ENCODE results near the gene ERFE. TPM values are rescaled to one million over a fixed set of nuclear protein-coding genes. Genes with fewer than 3 reads are reported as not detected.

Gene ERFE
- total and polyA plus RNA-seq, 10 of the 15 experiments (the other 5 are each of a cell fraction or from before 2014, with no cell fraction given) = not detected

GRCh38 chr2:238216651-238217184 is 57.9 kb downstream of the ERFE start:
- no peak for ATAC-seq
- Histone ChIP-seq H3K9ac (ENCODE audit: control insufficient read depth, insufficient read depth, low read length) (no peak overlapping the region), H4K20me1 (ENCODE audit: control insufficient read depth, insufficient read depth) (no peaks in the 10 kb centered on the region), H2AFZ (ENCODE audit: control insufficient read depth, low read depth, low read length) (no peak overlapping the region), H3K27ac (ENCODE audit: control insufficient read depth, insufficient read depth) (no peak overlapping the region), H3K27me3 (replicated peaks in 1 of 2; ENCODE audit: control insufficient read depth in 2 of 2, insufficient read depth in 2 of 2, low read length in 1 of 2) (0 out of 4 replicates have a peak, but pooled peaks cover 0 to 1% of the 10 kb centered on the region in 2 experiments), H3K4me1 (ENCODE audit: control insufficient read depth, insufficient read depth, low read length) (no peaks in the 10 kb centered on the region), H3K36me3 (ENCODE audit: control insufficient read depth in 2 of 2, insufficient read depth in 2 of 2, low read length in 1 of 2) (no peaks in the 10 kb centered on the region), H3K9me3 (replicated peaks; ENCODE audit: control insufficient read depth, insufficient read depth, low read length) (no peaks in the 10 kb centered on the region), H3K4me2 (ENCODE audit: control insufficient read depth, insufficient read depth) (no peak overlapping the region), H3K79me2 (ENCODE audit: control insufficient read depth, insufficient read depth, low read length) (no peaks in the 10 kb centered on the region), H3K4me3 (no peak overlapping the region)
- TF ChIP-seq YY1 (IDR thresholded peaks at IDR 0.05; ENCODE audit: low read depth, low read length) (no peak), MTA3 (IDR thresholded peaks at IDR 0.05; ENCODE audit: borderline replicate concordance, low read length) (no peak), IKZF2 (IDR thresholded peaks at IDR 0.05) (no peak), BRCA1 (IDR thresholded peaks at IDR 0.05; ENCODE audit: low read depth, low read length) (no peak), MYB (IDR thresholded peaks at IDR 0.05; ENCODE audit: borderline replicate concordance, low read depth, low read length) (no peak)
- TF ChIP-seq, protein P1, sequence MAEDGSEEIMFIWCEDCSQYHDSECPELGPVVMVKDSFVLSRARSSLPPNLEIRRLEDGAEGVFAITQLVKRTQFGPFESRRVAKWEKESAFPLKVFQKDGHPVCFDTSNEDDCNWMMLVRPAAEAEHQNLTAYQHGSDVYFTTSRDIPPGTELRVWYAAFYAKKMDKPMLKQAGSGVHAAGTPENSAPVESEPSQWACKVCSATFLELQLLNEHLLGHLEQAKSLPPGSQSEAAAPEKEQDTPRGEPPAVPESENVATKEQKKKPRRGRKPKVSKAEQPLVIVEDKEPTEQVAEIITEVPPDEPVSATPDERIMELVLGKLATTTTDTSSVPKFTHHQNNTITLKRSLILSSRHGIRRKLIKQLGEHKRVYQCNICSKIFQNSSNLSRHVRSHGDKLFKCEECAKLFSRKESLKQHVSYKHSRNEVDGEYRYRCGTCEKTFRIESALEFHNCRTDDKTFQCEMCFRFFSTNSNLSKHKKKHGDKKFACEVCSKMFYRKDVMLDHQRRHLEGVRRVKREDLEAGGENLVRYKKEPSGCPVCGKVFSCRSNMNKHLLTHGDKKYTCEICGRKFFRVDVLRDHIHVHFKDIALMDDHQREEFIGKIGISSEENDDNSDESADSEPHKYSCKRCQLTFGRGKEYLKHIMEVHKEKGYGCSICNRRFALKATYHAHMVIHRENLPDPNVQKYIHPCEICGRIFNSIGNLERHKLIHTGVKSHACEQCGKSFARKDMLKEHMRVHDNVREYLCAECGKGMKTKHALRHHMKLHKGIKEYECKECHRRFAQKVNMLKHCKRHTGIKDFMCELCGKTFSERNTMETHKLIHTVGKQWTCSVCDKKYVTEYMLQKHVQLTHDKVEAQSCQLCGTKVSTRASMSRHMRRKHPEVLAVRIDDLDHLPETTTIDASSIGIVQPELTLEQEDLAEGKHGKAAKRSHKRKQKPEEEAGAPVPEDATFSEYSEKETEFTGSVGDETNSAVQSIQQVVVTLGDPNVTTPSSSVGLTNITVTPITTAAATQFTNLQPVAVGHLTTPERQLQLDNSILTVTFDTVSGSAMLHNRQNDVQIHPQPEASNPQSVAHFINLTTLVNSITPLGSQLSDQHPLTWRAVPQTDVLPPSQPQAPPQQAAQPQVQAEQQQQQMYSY (CRISPR knock-in tag; IDR thresholded peaks at IDR 0.05) = no peak
- CTCF ChIA-PET = interaction anchor here (1.1 kb wide), 1 partner anchor 46 kb away, joined by 5 read pairs; no protein-coding TSS in a partner anchor
- DNase-seq (ENCODE audit: low read depth, low spot score) = no peak
- POLR2A ChIA-PET = no interaction called here
- intact Hi-C loops (cut with micrococcal nuclease; ENCODE audit: unreplicated experiment) = no loop called here
- SMC1A ChIA-PET (ENCODE audit: uncharacterized antibody, unreplicated experiment) = interaction anchor here (1.3 kb wide), 1 partner anchor 10 kb away, joined by 6 read pairs; no protein-coding TSS in a partner anchor
- BruUV-seq (replicated peaks) = no TSS peak
- RAD21 ChIA-PET (ENCODE audit: unreplicated experiment) = no interaction called here
- WGBS (ENCODE audit: insufficient coverage, insufficient replicate concordance, low lambda C conversion rate, missing lambda C conversion rate) = 63% methylated on average over 2 of the region's 2 CpGs
- in situ Hi-C loops (cut with MboI) = no loop called here
- no peak for FAIRE-seq

Other genes with a start within 250 kb of the ERFE start
Only the 7 nearest of the 8 such genes appear.
- gene SCLY, start 98.0 kb upstream of the ERFE start, total RNA-seq (2014; rRNA removed) = 35.4 and 37.9 TPM in 2 replicates
- gene SCLY, start 98.0 kb upstream of the ERFE start, total RNA-seq (2014; rRNA removed; fragmentation: Illumina TruSeq; extraction: Trizol) = 22.6 and 24.4 TPM in 2 replicates
- gene SCLY, start 98.0 kb upstream of the ERFE start, total RNA-seq (2021) = 31.9 and 34.3 TPM in 2 replicates
- gene SCLY, start 98.0 kb upstream of the ERFE start, polyA plus RNA-seq (2011; rRNA removed) = 31.9 and 42.2 TPM in 2 replicates
- gene SCLY, start 98.0 kb upstream of the ERFE start, polyA plus RNA-seq (2014; fragmentation: Illumina TruSeq; extraction: Trizol) = 22.2 and 22.3 TPM in 2 replicates
- gene SCLY, start 98.0 kb upstream of the ERFE start, polyA plus RNA-seq (2014; fragmentation: Nextera tagmentation; extraction: Ambion mirVana) = 1 to 10 TPM; 3.3 to 3.6 TPM
- gene SCLY, start 98.0 kb upstream of the ERFE start, polyA plus RNA-seq (2014; rRNA removed) = 30.3 and 35.2 TPM in 2 replicates
- gene SCLY, start 98.0 kb upstream of the ERFE start, polyA plus RNA-seq (2016; fragmentation: Nextera tagmentation; extraction: Ambion mirVana) = 10 to 100 TPM; 46.4 to 49.1 TPM
- 0.49 and 0.56 TPM in 2 replicates for gene ESPNL, start 58.6 kb upstream of the ERFE start, total RNA-seq (2014; rRNA removed)
- 0.14 and 0.18 TPM in 2 replicates for gene ESPNL, start 58.6 kb upstream of the ERFE start, total RNA-seq (2014; rRNA removed; fragmentation: Illumina TruSeq; extraction: Trizol)
- gene ESPNL, start 58.6 kb upstream of the ERFE start, total RNA-seq (2021) = 0.32 and 0.41 TPM in 2 replicates
- gene ESPNL, start 58.6 kb upstream of the ERFE start, polyA plus RNA-seq (2011; rRNA removed) = 0.56 and 0.94 TPM in 2 replicates
- 0.12 TPM in 1 of 2 replicates, not detected in the other for gene ESPNL, start 58.6 kb upstream of the ERFE start, polyA plus RNA-seq (2014; fragmentation: Illumina TruSeq; extraction: Trizol)
- gene ESPNL, start 58.6 kb upstream of the ERFE start, polyA plus RNA-seq (2014; fragmentation: Nextera tagmentation; extraction: Ambion mirVana) = not detected
- gene ESPNL, start 58.6 kb upstream of the ERFE start, polyA plus RNA-seq (2014; rRNA removed) = 0.36 and 0.39 TPM in 2 replicates
- gene ESPNL, start 58.6 kb upstream of the ERFE start, polyA plus RNA-seq (2016; fragmentation: Nextera tagmentation; extraction: Ambion mirVana) = under 1 TPM in 1 of 2 experiments, not detected in 1; 0.05 TPM
- gene KLHL30, start 20.3 kb upstream of the ERFE start, total RNA-seq (2014; rRNA removed) = 0.05 TPM in 1 of 2 replicates, not detected in the other
- gene KLHL30, start 20.3 kb upstream of the ERFE start, total RNA-seq (2014; rRNA removed; fragmentation: Illumina TruSeq; extraction: Trizol) = not detected in 2 replicates
- 0.05 TPM in 1 of 2 replicates, not detected in the other for gene KLHL30, start 20.3 kb upstream of the ERFE start, total RNA-seq (2021)
- not detected in 2 replicates for gene KLHL30, start 20.3 kb upstream of the ERFE start, polyA plus RNA-seq (2011; rRNA removed)
- gene KLHL30, start 20.3 kb upstream of the ERFE start, polyA plus RNA-seq (2014; fragmentation: Illumina TruSeq; extraction: Trizol) = not detected in 2 replicates
- gene KLHL30, start 20.3 kb upstream of the ERFE start, polyA plus RNA-seq (2014; fragmentation: Nextera tagmentation; extraction: Ambion mirVana) = not detected
- not detected in 2 replicates for gene KLHL30, start 20.3 kb upstream of the ERFE start, polyA plus RNA-seq (2014; rRNA removed)
- gene KLHL30, start 20.3 kb upstream of the ERFE start, polyA plus RNA-seq (2016; fragmentation: Nextera tagmentation; extraction: Ambion mirVana) = under 1 TPM in 1 of 2 experiments, not detected in 1; 0.03 TPM
- 30.2 and 30.8 TPM in 2 replicates for gene ILKAP, start 44.7 kb downstream of the ERFE start, total RNA-seq (2014; rRNA removed)
- gene ILKAP, start 44.7 kb downstream of the ERFE start, total RNA-seq (2014; rRNA removed; fragmentation: Illumina TruSeq; extraction: Trizol) = 22.9 and 24.0 TPM in 2 replicates
- gene ILKAP, start 44.7 kb downstream of the ERFE start, total RNA-seq (2021) = 42.2 and 44.5 TPM in 2 replicates
- 39.2 and 46.5 TPM in 2 replicates for gene ILKAP, start 44.7 kb downstream of the ERFE start, polyA plus RNA-seq (2011; rRNA removed)
- 23.7 and 30.2 TPM in 2 replicates for gene ILKAP, start 44.7 kb downstream of the ERFE start, polyA plus RNA-seq (2014; fragmentation: Illumina TruSeq; extraction: Trizol)
- gene ILKAP, start 44.7 kb downstream of the ERFE start, polyA plus RNA-seq (2014; fragmentation: Nextera tagmentation; extraction: Ambion mirVana) = 10 to 100 TPM in 1 of 2 experiments, 1 to 10 TPM in 1; 4.2 to 11.2 TPM
- 55.8 and 65.3 TPM in 2 replicates for gene ILKAP, start 44.7 kb downstream of the ERFE start, polyA plus RNA-seq (2014; rRNA removed)
- gene ILKAP, start 44.7 kb downstream of the ERFE start, polyA plus RNA-seq (2016; fragmentation: Nextera tagmentation; extraction: Ambion mirVana) = 10 to 100 TPM; 63.8 to 64.8 TPM
- 1.4 and 1.5 TPM in 2 replicates for gene HES6, start 81.1 kb downstream of the ERFE start, total RNA-seq (2014; rRNA removed)
- gene HES6, start 81.1 kb downstream of the ERFE start, total RNA-seq (2014; rRNA removed; fragmentation: Illumina TruSeq; extraction: Trizol) = 0.23 and 0.67 TPM in 2 replicates
- 1.7 and 1.8 TPM in 2 replicates for gene HES6, start 81.1 kb downstream of the ERFE start, total RNA-seq (2021)
- 0.33 and 0.61 TPM in 2 replicates for gene HES6, start 81.1 kb downstream of the ERFE start, polyA plus RNA-seq (2011; rRNA removed)
- gene HES6, start 81.1 kb downstream of the ERFE start, polyA plus RNA-seq (2014; fragmentation: Illumina TruSeq; extraction: Trizol) = 0.21 TPM in 1 of 2 replicates, not detected in the other
- under 1 TPM; 0.11 to 0.15 TPM for gene HES6, start 81.1 kb downstream of the ERFE start, polyA plus RNA-seq (2014; fragmentation: Nextera tagmentation; extraction: Ambion mirVana)
- gene HES6, start 81.1 kb downstream of the ERFE start, polyA plus RNA-seq (2014; rRNA removed) = 1.2 and 2.5 TPM in 2 replicates
- 1 to 10 TPM in 1 of 2 experiments, under 1 TPM in 1; 1.00 to 1.1 TPM for gene HES6, start 81.1 kb downstream of the ERFE start, polyA plus RNA-seq (2016; fragmentation: Nextera tagmentation; extraction: Ambion mirVana)
- 6.4 and 8.7 TPM in 2 replicates for gene PER2, start 129.6 kb downstream of the ERFE start, total RNA-seq (2014; rRNA removed)
- gene PER2, start 129.6 kb downstream of the ERFE start, total RNA-seq (2014; rRNA removed; fragmentation: Illumina TruSeq; extraction: Trizol) = 4.1 and 4.5 TPM in 2 replicates
- 11.1 and 15.1 TPM in 2 replicates for gene PER2, start 129.6 kb downstream of the ERFE start, total RNA-seq (2021)
- 2.9 and 4.7 TPM in 2 replicates for gene PER2, start 129.6 kb downstream of the ERFE start, polyA plus RNA-seq (2011; rRNA removed)
- 3.8 and 4.9 TPM in 2 replicates for gene PER2, start 129.6 kb downstream of the ERFE start, polyA plus RNA-seq (2014; fragmentation: Illumina TruSeq; extraction: Trizol)
- 1 to 10 TPM; 1.5 to 2.6 TPM for gene PER2, start 129.6 kb downstream of the ERFE start, polyA plus RNA-seq (2014; fragmentation: Nextera tagmentation; extraction: Ambion mirVana)
- 4.2 and 5.7 TPM in 2 replicates for gene PER2, start 129.6 kb downstream of the ERFE start, polyA plus RNA-seq (2014; rRNA removed)
- 1 to 10 TPM; 4.4 to 5.5 TPM for gene PER2, start 129.6 kb downstream of the ERFE start, polyA plus RNA-seq (2016; fragmentation: Nextera tagmentation; extraction: Ambion mirVana)
- gene TRAF3IP1, start 161.5 kb downstream of the ERFE start, total RNA-seq (2014; rRNA removed) = 3.3 and 3.7 TPM in 2 replicates
- gene TRAF3IP1, start 161.5 kb downstream of the ERFE start, total RNA-seq (2014; rRNA removed; fragmentation: Illumina TruSeq; extraction: Trizol) = 3.8 and 4.5 TPM in 2 replicates
- 7.5 and 10.9 TPM in 2 replicates for gene TRAF3IP1, start 161.5 kb downstream of the ERFE start, total RNA-seq (2021)
- 2.3 and 3.2 TPM in 2 replicates for gene TRAF3IP1, start 161.5 kb downstream of the ERFE start, polyA plus RNA-seq (2011; rRNA removed)
- gene TRAF3IP1, start 161.5 kb downstream of the ERFE start, polyA plus RNA-seq (2014; fragmentation: Illumina TruSeq; extraction: Trizol) = 6.8 and 12.5 TPM in 2 replicates
- 1 to 10 TPM; 1.6 to 2.1 TPM for gene TRAF3IP1, start 161.5 kb downstream of the ERFE start, polyA plus RNA-seq (2014; fragmentation: Nextera tagmentation; extraction: Ambion mirVana)
- 3.8 and 4.2 TPM in 2 replicates for gene TRAF3IP1, start 161.5 kb downstream of the ERFE start, polyA plus RNA-seq (2014; rRNA removed)
- 1 to 10 TPM; 2.0 to 7.4 TPM for gene TRAF3IP1, start 161.5 kb downstream of the ERFE start, polyA plus RNA-seq (2016; fragmentation: Nextera tagmentation; extraction: Ambion mirVana)

All from GM12878 (cell line).